ENCODE data around the gene NAV1. TPM values are rescaled to one million over a fixed set of nuclear protein-coding genes. Genes with fewer than 3 reads are reported as not detected.
"Not testable (repeated sequence)": the region's sequence is repeated elsewhere in the genome, so short reads cannot be mapped to it uniquely, and the experiment has no call there.

Gene NAV1, protein sequence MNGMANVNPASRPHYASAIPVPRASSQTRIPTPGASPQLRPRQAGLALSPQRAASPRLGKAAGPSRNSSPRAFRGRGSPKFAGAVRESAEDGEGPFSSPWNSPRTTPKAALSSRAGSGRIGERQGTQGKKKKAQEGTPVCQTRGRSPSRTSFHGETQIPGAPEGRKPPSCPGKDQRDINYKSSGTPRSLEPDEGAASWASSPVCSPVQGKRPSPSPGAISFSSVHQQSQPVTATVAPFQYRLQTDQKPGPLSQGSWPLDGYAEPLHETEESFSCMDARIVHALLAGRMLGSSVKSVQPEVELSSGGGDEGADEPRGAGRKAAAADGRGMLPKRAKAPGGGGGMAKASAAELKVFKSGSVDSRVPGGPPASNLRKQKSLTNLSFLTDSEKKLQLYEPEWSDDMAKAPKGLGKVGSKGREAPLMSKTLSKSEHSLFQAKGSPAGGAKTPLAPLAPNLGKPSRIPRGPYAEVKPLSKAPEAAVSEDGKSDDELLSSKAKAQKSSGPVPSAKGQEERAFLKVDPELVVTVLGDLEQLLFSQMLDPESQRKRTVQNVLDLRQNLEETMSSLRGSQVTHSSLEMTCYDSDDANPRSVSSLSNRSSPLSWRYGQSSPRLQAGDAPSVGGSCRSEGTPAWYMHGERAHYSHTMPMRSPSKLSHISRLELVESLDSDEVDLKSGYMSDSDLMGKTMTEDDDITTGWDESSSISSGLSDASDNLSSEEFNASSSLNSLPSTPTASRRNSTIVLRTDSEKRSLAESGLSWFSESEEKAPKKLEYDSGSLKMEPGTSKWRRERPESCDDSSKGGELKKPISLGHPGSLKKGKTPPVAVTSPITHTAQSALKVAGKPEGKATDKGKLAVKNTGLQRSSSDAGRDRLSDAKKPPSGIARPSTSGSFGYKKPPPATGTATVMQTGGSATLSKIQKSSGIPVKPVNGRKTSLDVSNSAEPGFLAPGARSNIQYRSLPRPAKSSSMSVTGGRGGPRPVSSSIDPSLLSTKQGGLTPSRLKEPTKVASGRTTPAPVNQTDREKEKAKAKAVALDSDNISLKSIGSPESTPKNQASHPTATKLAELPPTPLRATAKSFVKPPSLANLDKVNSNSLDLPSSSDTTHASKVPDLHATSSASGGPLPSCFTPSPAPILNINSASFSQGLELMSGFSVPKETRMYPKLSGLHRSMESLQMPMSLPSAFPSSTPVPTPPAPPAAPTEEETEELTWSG (N-terminal part only)
- 4.4 and 6.3 TPM in 2 replicates for total RNA-seq

DNA sequence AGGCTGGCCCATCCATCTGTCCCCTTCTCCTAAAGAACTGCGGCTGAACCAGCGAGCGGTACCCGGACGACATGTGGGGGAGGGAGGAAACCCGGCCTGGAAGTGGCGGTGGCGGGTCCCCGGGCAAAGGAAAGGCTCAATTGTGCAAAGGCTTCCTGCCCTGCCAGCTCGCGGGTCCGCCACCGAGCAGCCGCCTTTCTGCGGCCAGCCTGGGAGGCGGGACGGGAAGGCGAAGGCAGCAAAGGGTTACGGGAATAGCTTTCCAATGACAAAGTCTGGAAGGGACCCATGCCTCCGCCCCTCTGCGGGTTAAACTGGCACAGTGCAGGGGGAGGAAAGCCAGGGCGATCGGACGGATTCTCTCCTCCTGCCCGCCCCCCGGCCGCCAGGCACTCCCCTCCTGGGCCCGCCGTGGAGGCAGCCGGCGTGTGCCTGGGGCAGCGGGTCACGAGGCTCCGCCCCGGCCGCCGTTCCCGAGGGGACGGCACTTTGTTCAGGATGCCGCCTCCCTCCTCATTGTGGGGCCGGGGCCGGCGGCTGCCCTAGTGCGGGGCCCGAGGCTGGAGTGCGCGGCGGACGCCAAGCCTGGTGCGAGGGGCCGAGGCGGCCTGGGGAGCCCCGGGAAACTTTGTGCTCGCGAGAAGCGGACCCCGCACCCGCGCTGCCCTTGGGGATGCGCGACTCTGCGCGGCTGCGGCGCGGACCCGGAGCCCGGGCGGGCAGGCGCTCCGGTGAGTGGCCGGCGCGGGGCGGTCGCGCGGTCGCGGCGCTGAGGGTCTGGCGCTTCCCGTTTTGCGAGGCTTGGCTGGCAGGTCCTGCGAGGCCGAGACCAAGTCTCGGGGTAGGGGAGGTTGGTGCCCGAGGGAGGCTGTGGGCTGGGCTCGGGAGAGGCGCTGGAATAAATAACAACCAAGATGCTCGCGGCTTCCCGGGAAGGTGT lies at the start of gene NAV1:
TSS of gene NAV1 (plus strand) at position 516 of the 940 bp plus-strand sequence. CDS start 83,758 bp downstream, outside the sequence.
- DNase-seq (ENCODE audit: low read depth in 2 of 2), result peak in 1 of 2 donors; percentile 79

- no peak for DNase-seq (ENCODE audit: low read depth in 2 of 2)
Measured at GRCh38 chr1:201489643-201490261, 49.2 kb upstream of the NAV1 start.

GRCh38 chr1:201490708-201491131 lies 48.2 kb upstream of the NAV1 start:
- DNase-seq (ENCODE audit: low read depth in 2 of 2), result peak in 1 of 2 donors; percentile 51

- DNase-seq (ENCODE audit: low read depth in 2 of 2), result no peak
Measured at GRCh38 chr1:201491896-201492511, 46.9 kb upstream of the NAV1 start.

- not testable (repeated sequence) for DNase-seq (ENCODE audit: low read depth in 2 of 2)
Measured at GRCh38 chr1:201493026-201493656, 45.8 kb upstream of the NAV1 start.

DNA sequence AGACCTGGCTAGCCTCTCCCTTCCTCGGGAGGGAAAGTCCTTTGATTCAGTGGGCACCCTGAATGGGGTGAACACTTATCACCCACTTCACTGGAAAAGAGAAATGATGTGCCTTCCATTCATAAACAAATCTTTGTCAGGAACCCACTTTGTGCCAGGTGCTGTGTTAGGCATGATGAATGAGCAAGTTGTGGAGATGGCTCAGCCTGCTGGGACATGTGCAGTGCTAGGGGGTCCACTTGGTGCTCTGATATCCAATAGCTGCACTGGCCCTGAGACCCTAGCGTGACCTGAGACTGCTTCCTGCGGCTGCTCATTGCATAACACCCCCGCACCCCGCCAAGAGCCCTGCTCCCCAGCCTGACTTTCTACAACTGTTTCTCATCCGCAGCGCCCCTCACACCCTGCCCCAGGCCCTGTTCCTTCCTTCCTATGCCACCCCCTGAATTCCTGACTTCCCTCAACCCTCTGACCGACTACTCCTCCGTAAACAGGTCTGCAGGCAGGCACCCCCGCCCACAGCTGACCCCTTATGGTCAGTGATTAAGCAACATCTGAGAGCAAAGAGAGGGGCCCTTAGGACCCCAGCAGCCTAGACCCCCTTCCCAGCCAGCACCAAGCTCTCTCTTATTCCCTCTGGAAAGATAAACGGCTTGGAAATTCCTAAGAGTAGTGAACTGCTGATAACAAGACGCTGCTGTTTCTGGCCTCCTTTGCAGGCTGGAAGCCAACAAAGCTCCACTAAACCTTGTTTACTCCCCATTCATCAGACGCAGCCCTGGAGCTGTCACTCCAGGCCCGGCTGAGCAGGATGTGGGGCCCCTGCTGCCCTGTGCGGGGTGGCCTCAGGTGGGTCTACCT lies 44.9 kb upstream of the NAV1 start:
- DNase-seq (ENCODE audit: low read depth in 2 of 2), result peak in 1 of 2 donors; percentile 60

DNA sequence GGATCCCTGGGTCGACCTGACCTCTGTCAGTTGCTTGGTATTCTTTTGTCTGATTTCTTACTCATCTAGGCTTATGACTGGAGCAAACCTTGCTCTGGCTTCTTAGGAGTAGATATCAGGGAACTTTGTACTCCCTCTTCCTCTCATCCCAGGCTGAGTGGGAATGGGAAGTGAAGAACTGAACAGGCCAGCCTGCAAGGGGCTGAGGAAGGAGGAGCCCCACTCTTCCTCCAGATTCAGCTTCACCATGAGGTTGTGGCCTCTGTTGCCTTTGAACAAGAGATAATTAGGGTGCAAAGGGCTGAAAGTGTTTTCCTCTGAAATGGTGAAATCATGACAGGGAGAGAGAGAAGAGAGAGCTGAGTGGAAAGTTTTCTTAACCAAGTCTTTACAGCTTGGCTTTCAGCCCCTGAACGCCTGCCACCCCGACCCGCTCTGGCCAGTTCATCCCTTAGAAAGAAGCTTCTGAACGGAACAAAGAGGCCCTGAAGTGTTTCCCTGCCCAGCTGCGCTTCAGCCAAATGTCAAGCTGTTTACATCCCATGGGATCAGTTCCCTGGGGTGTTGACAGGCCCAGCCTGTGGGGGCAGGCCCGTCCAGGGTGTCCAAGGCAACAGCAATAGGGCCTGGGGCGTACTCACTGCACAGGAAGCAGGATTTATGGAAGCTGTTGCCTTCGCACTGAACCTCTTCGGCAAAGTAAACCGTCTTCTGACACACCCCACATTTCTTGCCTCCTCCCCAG lies 43.2 kb upstream of the NAV1 start:
- no peak for DNase-seq (ENCODE audit: low read depth in 2 of 2)

DNA sequence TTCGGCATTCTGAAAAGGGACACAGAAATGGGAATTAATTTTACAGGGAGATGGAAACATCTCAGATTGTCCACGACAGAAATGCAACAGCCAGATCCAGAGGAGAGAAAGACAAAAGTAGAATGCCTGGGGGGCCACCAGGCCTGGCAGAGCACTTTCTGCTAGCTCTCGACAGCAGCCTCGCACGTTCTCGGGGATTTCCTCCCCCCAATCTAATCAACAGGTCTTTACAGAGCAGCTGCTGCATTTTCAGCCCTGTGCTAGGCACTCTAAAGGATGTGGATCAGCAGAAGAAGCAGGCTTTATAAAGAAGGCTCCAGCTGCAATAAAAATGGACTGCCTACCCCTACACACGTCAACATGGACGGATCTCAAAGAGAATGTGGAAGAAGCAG lies 42.6 kb upstream of the NAV1 start:
- DNase-seq (ENCODE audit: low read depth in 2 of 2), result no peak

- no peak for DNase-seq (ENCODE audit: low read depth in 2 of 2)
Measured at GRCh38 chr1:201497935-201498509, 40.9 kb upstream of the NAV1 start.

DNA sequence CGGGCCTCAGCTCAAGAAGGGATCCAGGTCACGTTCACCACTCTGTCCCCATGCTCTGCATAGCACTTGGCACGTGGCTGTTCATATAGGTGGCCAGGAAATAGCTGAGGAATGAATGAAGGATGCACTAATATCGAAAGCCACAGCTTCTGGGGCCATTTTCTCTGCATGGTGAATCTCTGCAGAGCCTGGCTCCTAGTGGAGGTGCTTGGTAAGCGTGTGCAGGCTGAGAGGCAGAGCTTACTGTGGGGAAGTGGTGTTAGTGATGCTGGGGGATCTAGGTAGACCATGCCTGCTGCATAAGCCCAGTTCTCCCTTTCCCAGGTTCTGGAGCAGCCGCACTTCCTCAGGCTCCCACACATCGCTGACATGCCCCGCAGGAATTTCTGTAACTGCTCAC lies 40.3 kb upstream of the NAV1 start:
- DNase-seq (ENCODE audit: low read depth in 2 of 2), result no peak

DNA sequence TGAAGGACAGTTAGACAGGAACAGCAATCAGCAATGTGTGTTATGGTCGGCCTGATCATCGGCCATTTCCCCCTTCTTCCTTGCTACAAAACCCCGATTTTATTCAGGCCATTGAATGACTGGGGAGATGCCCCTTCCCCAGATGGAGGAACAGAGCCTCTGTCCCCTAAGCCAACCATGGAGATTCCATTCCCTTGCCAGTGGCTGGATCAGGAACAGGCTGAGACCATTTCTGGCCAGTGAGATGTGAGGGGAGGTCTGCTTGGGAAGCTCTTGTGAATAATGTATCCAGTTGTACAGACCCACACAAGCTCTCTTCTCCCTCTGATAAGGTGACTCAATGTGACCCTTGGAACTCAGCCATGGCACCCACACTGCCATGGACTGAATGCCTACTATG lies 39.7 kb upstream of the NAV1 start:
- DNase-seq (ENCODE audit: low read depth in 2 of 2), result no peak

DNA sequence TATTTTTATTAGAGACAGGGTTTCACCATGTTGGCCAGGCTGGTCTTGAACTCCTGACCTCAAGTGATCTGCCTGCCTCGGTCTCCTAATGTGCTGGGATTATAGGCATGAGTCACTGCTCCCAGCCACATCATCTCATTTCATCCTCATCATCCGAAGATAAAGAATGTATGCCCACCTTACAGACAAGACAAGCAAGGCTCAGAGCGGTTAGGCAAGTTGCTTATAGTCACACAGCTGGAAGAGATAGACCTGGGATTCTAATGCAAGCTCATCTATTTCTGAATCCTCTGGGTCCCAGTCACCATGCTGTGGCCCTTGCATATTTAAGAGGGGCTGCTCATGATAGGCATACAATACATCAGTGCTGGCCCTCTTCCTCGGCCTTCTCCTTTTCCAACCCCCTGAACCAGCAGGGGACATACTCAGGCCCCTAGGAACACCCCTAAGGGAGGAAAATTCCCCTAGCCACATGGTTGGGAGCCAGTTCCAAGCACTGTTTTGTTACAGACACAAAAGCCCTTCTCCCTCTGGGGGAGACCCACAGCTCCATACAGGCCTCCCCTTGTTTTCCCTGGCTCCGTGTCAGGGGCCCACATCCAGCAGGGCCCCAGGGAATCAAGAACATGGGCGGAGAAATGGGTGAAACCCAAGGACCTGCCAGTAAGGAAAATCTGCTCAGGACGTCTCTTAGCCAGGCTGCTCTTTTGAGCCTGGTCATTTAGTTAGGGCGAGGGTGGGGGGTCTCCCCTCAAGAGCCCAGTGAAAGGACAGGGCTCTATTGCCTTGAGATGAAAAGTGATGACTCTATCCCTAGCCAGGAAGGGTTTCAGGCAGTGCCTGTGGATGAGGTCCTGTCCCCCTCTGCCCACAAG lies 38.9 kb upstream of the NAV1 start:
- no peak for DNase-seq (ENCODE audit: low read depth in 2 of 2)

DNA sequence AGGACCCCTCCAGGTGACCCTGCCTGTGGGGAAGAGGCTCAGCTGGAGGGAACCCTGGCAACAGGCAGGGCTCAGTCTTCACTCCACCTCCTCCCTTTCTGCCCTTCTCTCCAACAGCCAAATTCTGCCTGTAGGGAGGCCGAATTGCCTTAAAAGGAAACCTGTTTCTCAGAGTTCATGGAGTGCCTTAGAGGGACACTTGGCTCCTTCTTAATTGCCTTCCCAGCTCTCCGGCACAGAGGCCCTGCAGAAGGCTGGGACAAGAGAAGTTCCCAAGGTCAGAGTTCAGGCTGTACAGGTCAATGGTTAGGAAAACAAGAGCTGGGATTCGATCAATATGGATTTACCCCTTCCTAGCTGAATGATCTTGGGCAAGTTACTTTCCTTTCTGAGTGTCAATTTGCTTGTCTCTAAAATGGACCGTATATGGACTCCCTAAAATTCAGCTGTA lies 38.2 kb upstream of the NAV1 start:
- no peak for DNase-seq (ENCODE audit: low read depth in 2 of 2)

DNA sequence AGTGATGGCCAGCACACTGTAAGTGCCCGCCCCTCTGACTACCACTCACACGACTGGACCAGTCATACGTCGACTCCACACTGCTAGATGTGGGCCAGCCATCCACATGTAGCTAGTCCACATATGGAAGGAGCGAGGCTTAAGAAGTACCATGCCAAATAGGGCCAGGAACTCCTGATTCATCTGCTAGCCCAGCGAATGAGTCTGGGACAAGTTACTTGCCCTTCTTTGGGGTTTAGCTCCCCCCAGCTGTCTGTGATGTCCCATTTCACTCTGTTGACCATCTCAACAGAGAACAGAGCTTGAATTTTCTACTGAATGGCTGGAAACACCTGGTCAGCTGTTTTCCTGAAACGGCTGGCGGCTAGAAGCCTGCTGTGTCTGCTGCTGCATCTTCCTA lies 37.8 kb upstream of the NAV1 start:
- peak in 1 of 2 donors; percentile 48 for DNase-seq (ENCODE audit: low read depth in 2 of 2)

GRCh38 chr1:201501812-201502510 lies 37.0 kb upstream of the NAV1 start:
- DNase-seq (ENCODE audit: low read depth in 2 of 2), result peak in 1 of 2 donors; percentile 36

DNA sequence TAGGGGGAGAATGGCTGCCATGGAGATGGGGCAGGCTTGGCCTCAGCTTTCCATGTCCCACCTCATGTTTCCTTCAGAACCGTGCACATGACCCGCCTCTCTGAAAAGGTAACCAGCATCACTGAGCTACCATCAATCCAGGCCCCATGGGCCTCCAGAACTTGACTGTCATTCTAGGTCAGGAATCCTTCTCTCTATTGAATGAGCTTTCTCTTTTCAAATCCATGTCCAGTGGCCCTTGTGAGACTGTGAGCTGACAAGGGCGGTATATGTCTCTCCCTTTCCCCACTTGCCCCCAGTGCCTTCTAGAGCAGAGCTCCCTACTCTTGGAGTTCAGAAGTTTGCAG lies 36.4 kb upstream of the NAV1 start:
- DNase-seq (ENCODE audit: low read depth in 2 of 2), result no peak
